ENCODE results near the gene PIP4K2C. TPM values are rescaled to one million over a fixed set of nuclear protein-coding genes. Genes with fewer than 3 reads are reported as not detected.

Gene PIP4K2C
- total RNA-seq, 1 experiment from 2014 or later, result 37.1 TPM

DNA sequence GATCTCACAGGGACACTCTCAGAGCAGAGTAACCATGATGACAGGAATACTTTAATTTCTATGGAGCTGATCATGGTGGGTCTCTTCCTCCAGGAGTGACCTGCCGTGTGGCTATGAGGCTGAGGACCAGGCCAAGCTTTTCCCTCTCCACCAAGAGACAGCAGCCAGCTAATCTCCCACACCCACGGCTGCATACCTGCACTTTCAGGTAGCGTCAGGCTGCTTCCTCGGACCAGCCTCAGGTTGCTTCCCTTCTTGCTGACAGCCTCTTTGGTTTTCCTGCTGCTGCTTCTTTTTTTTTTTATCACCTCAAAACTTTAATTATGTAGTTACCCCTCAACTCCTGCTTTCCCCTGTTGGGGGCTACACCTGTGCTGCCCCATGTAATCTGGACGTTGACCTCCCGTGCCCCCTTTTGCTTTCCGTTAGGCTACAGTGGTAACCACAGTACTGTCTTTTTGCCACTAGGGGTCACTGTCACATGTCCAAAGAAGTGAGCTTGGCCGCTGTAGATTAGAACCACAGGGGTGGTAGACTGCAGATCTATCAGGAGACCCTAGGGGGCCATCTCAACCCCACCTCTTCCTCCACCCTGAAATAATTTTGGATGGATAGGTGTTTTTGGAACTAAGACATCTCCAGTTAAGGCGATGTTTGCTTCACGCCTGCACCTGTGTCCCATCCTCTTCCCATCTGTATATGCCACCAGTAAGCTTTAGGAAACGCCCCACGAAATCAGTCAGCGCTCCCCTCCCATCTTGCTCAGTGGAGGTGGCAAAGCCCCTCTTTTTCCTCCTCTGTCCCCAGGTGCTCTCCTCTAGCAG, 7.8 kb upstream of the PIP4K2C start:
- Histone ChIP-seq H3K27ac (ENCODE audit: insufficient read length, low read depth, low read length) (no peak overlapping the region), H2AFZ (ENCODE audit: low read length) (no peak overlapping the region), H3K18ac (ENCODE audit: insufficient read length, low read depth, low read length) (no peak overlapping the region), H2AK5ac (ENCODE audit: insufficient read length, low read length) (no peak overlapping the region), H2BK120ac (ENCODE audit: low read depth, low read length, poor library complexity, severe bottlenecking) (no peak overlapping the region), H3K23me2 (ENCODE audit: insufficient read length, low read depth, low read length, poor library complexity, severe bottlenecking) (no peaks in the 10 kb centered on the region), H3K79me1 (ENCODE audit: insufficient read depth, low read depth, low read length, poor library complexity, severe bottlenecking) (no peaks in the 10 kb centered on the region), H4K20me1 (ENCODE audit: control insufficient read depth, insufficient read depth, insufficient read length) (no peaks in the 10 kb centered on the region), H2BK20ac (ENCODE audit: low read depth, low read length, poor library complexity, severe bottlenecking) (no peak overlapping the region), H4K8ac (replicated peaks; ENCODE audit: insufficient read length, low read depth, low read length) (no peak overlapping the region), H4K5ac (ENCODE audit: insufficient read length, low read depth, low read length) (no peak overlapping the region), H3K79me2 (ENCODE audit: insufficient read depth, low read length) (no peaks in the 10 kb centered on the region), H3K23ac (ENCODE audit: insufficient read length, low read depth, low read length) (no peak overlapping the region), H2BK5ac (ENCODE audit: insufficient read length, low read length) (no peak overlapping the region), H3T11ph (ENCODE audit: low read length) (no peak overlapping the region), H3K56ac (ENCODE audit: insufficient read length, low read depth, low read length) (no peak overlapping the region), H3K9ac (ENCODE audit: extremely low read depth, insufficient read length, low read length) (no peak overlapping the region), H3K14ac (ENCODE audit: insufficient read depth, low read length) (no peak overlapping the region), H3K9me3 (ENCODE audit: control insufficient read depth, low read depth, low read length) (no peaks in the 10 kb centered on the region), H3K4ac (ENCODE audit: low read depth, low read length) (no peak overlapping the region), H3K27me3 (ENCODE audit: insufficient read depth, low read length) (no peaks in the 10 kb centered on the region), H2BK15ac (ENCODE audit: low read depth, low read length) (no peak overlapping the region), H2BK12ac (ENCODE audit: insufficient read length, low read depth, low read length) (no peak overlapping the region), H4K91ac (ENCODE audit: insufficient read length, low read depth, low read length) (no peak overlapping the region), H3K4me2 (ENCODE audit: insufficient read depth, insufficient read length, low read length) (no peak overlapping the region), H3K4me1 (ENCODE audit: insufficient read depth, low read length) (no peaks in the 10 kb centered on the region)
- Mint-ChIP-seq H3K4me3 (peak overlapping the region in 1 of 2 experiments; percentile 53; a peak in 2 of 5 replicates), H3K4me1 (peaks cover 0 to 2% of the 10 kb centered on the region in 2 experiments; a peak in 1 of 4 replicates), H3K27me3 (ENCODE audit: low read depth) (no peaks in the 10 kb centered on the region), H3K9me3 (no peaks in the 10 kb centered on the region), H3K27ac (no peak overlapping the region; a peak in 1 of 7 replicates), H3K36me3 (ENCODE audit: insufficient read depth in 1 of 3, low read depth in 3 of 3) (peaks cover 20 to 52% (median 39%) of the 10 kb centered on the region in 3 experiments)
- TF ChIP-seq, protein P1, sequence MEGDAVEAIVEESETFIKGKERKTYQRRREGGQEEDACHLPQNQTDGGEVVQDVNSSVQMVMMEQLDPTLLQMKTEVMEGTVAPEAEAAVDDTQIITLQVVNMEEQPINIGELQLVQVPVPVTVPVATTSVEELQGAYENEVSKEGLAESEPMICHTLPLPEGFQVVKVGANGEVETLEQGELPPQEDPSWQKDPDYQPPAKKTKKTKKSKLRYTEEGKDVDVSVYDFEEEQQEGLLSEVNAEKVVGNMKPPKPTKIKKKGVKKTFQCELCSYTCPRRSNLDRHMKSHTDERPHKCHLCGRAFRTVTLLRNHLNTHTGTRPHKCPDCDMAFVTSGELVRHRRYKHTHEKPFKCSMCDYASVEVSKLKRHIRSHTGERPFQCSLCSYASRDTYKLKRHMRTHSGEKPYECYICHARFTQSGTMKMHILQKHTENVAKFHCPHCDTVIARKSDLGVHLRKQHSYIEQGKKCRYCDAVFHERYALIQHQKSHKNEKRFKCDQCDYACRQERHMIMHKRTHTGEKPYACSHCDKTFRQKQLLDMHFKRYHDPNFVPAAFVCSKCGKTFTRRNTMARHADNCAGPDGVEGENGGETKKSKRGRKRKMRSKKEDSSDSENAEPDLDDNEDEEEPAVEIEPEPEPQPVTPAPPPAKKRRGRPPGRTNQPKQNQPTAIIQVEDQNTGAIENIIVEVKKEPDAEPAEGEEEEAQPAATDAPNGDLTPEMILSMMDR (conservative IDR thresholded peaks at IDR 0.05), result peak; percentile 96
- WGBS (ENCODE audit: extremely low coverage, insufficient read length, low lambda C conversion rate), result no CpG with 5 or more reads among the region's 13 CpGs
- DNase-seq, result peak; percentile 85

Measured in H9 (cell line).